ENCODE measurements around the gene KCNJ1. TPM values are rescaled to one million over a fixed set of nuclear protein-coding genes. Genes with fewer than 3 reads are reported as not detected.

KCNJ1 gene
- total RNA-seq, 8 experiments from 2014 or later = 0.05 to 0.47 (median 0.14) TPM; not detected in 2

DNA sequence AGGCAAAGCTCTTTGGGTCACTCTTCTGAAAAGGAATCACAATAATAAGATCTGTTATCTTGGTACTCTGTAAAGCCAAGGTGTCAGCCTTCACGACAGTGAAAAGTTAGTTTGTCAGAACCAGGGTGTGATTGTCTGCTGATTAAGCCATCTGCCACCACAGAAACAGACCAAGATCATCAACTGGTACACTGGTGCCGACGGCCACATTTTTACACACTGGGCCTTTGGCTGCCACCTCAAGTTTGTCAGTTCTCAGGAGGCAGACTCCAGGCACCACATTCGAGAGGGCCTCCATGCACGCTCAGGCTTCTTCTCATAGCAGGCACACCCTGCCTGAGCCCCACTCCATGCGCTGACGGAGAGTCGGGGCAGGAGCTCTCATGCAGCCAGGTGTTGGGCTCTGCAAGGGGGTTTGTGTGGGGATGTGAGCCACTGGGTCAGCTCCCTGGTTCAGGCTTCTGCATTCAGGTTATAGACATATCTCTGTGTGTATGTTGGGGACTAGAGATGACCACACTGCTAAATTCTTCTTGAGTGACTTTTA is 66.2 kb downstream of the KCNJ1 start:
- no peak for ATAC-seq (replicated peaks in 6 of 8)
- 50 to 100% (median 96%) methylated on average over 1 to 6 of the region's 8 CpGs; no CpG with 5 or more reads in 3 of the 10 experiments for WGBS, 10 experiments
- peaks cover 8 to 10% of the 10 kb centered on the region in 2 donors for H3K4me1 ChIP-seq (replicated peaks in 1 of 2)
- no peak overlapping the region for H3K27ac ChIP-seq
- in situ Hi-C loops (cut with MboI; ENCODE audit: low pct_unique_long_range_greater_than_20kb in 2 of 9, low sequenced_read_pairs in 9 of 9, unreplicated experiment in 9 of 9) = no loop called here
- H3K4me3 ChIP-seq = no peak overlapping the region

DNA sequence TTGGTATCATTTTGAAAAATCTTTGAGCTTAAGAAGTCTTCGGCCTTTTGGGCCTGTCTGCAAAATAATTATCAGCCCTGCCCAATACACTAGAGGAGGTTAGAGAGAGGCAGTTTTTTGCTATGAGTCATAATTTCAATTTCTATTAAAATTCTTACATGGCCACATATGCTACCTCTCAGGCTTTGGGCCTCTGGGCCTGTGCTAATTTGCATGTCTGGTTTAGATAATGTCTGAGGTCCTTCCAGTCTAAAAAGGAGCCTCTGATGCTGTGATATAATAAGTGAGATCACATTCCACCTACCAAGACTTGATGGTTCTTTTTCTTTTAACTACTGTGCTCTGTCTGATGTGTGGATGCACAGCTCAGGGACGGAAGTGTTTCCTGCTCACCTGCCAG is 70.8 kb downstream of the KCNJ1 start:
- in situ Hi-C loops (cut with MboI; ENCODE audit: low pct_unique_long_range_greater_than_20kb in 2 of 9, low sequenced_read_pairs in 9 of 9, unreplicated experiment in 9 of 9) = no loop called here
- WGBS, 10 experiments = 0 to 86% (median 67%) methylated on average over 1 to 2 of the region's 2 CpGs; no CpG with 5 or more reads in 5 of the 10 experiments
- peak in 3 of 8 experiments; percentile 92 to 100 (median 100) for ATAC-seq (replicated peaks in 6 of 8)
- H3K4me3 ChIP-seq = no peak overlapping the region
- no peak overlapping the region for H3K27ac ChIP-seq
- H3K4me1 ChIP-seq (replicated peaks in 1 of 2) = no peaks in the 10 kb centered on the region

DNA sequence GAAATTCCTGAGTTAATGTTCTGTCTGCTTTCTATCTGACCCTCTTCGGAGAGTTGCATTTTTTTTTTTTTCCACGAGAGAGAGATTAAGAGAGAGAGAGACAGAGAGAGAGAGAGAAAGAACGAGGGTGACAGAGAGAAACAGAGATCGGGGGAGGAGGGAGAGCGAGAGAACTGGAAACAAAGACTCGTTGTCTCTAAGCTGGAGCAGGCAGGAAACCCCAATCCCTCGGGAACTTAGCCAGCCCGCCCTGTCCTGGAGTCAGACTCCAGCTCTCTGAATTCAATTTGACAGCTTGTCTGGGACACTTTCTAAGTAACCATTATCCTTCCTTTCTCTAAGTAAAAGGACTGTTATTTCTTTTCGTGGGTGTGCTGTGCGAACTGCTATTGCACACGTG is 76.9 kb downstream of the KCNJ1 start:
- Histone ChIP-seq H3K4me1 (replicated peaks in 1 of 2) (peaks cover 13 to 17% of the 10 kb centered on the region in 2 donors), H3K4me3 (no peak overlapping the region), H3K27ac (peak overlapping the region in 1 of 2 donors; percentile 56)
- in situ Hi-C loops (cut with MboI; ENCODE audit: low pct_unique_long_range_greater_than_20kb in 2 of 9, low sequenced_read_pairs in 9 of 9, unreplicated experiment in 9 of 9) = no loop called here
- ATAC-seq (replicated peaks in 6 of 8) = peak in 6 of 8 experiments; percentile 28 to 88 (median 80)
- WGBS, 10 experiments = 4 to 68% (median 38%) methylated on average over 1 to 11 of the region's 11 CpGs; no CpG with 5 or more reads in 3 of the 10 experiments

GRCh38 chr11:128789497-128790150 is 77.5 kb downstream of the KCNJ1 start:
- Histone ChIP-seq H3K27ac (peak overlapping the region in 1 of 2 donors; percentile 56), H3K4me1 (replicated peaks in 1 of 2) (peaks cover 14 to 18% of the 10 kb centered on the region in 2 donors), H3K4me3 (no peak overlapping the region)
- peak in 5 of 8 experiments; percentile 22 to 87 (median 80) for ATAC-seq (replicated peaks in 6 of 8)
- WGBS, 10 experiments = 75 to 100% (median 96%) methylated on average over 1 to 13 of the region's 17 CpGs; no CpG with 5 or more reads in 2 of the 10 experiments
- in situ Hi-C loops (cut with MboI; ENCODE audit: low pct_unique_long_range_greater_than_20kb in 2 of 9, low sequenced_read_pairs in 9 of 9, unreplicated experiment in 9 of 9) = no loop called here

Other genes with a start within 250 kb of the KCNJ1 start
- 1 to 10 TPM in 3 of 8 experiments, under 1 TPM in 4, not detected in 1; 0.13 to 6.4 (median 0.77) TPM for gene FLI1, start 173.2 kb downstream of the KCNJ1 start, total RNA-seq
- 1 to 10 TPM in 4 of 8 experiments, under 1 TPM in 3, not detected in 1; 0.15 to 3.6 (median 1.2) TPM for gene KCNJ5, start 24.1 kb upstream of the KCNJ1 start, total RNA-seq
- 1 to 10 TPM in 1 of 8 experiments, under 1 TPM in 7; 0.24 to 1.3 (median 0.57) TPM for gene TP53AIP1, start 75.6 kb upstream of the KCNJ1 start, total RNA-seq

Data from motor neuron (in vitro differentiated cells).